Ishikawa (cell line): Measurements from ENCODE around the gene OR5M10.

Experiments
- CEBPB ChIP-seq: IDR thresholded peaks from 2 replicates; pipeline ENCODE4 v1.6.1; 2012
- CREB1 ChIP-seq: IDR thresholded peaks from 2 replicates; pipeline ENCODE4 v1.6.1; 2012; ENCODE audit warnings: low read depth
- EGR1 ChIP-seq: IDR thresholded peaks from 2 replicates; pipeline ENCODE4 v1.6.1; 2012
- EP300 ChIP-seq: IDR thresholded peaks from 2 replicates; pipeline ENCODE4 v1.6.1; 2012; ENCODE audit warnings: borderline replicate concordance
- FOXM1 ChIP-seq: IDR thresholded peaks from 2 replicates; pipeline ENCODE4 v1.6.1; 2012; ENCODE audit warnings: low read depth, borderline replicate concordance
- NFIC ChIP-seq: IDR thresholded peaks from 2 replicates; pipeline ENCODE4 v1.6.1; 2012
- RAD21 ChIP-seq: IDR thresholded peaks from 2 replicates; pipeline ENCODE4 v1.6.1; 2012; ENCODE audit warnings: low read depth
- TAF1 ChIP-seq: IDR thresholded peaks from 2 replicates; pipeline ENCODE4 v1.6.1; 2012; ENCODE audit warnings: low read depth, mild to moderate bottlenecking
- TCF12 ChIP-seq: IDR thresholded peaks from 2 replicates; pipeline ENCODE4 v1.6.1; 2012; ENCODE audit warnings: low read depth
- TEAD4 ChIP-seq: IDR thresholded peaks from 2 replicates; pipeline ENCODE4 v1.6.1; 2012
- YY1 ChIP-seq: IDR thresholded peaks from 2 replicates; pipeline ENCODE4 v1.6.1; 2012; ENCODE audit warnings: low read depth
- ZBTB7A ChIP-seq: IDR thresholded peaks from 2 replicates; pipeline ENCODE4 v1.6.1; 2012; ENCODE audit warnings: low read depth
- TF ChIP-seq, protein P1 (sequence below): IDR thresholded peaks from 2 replicates; pipeline ENCODE4 v1.6.1; 2012; ENCODE audit warnings: low read depth, mild to moderate bottlenecking
- TF ChIP-seq, protein P2 (sequence below): IDR thresholded peaks from 2 replicates; pipeline ENCODE4 v1.6.1; 2012
- TF ChIP-seq, protein P3 (sequence below): IDR thresholded peaks from 2 replicates; pipeline ENCODE4 v1.6.1; 2012

Gene OR5M10

DNA sequence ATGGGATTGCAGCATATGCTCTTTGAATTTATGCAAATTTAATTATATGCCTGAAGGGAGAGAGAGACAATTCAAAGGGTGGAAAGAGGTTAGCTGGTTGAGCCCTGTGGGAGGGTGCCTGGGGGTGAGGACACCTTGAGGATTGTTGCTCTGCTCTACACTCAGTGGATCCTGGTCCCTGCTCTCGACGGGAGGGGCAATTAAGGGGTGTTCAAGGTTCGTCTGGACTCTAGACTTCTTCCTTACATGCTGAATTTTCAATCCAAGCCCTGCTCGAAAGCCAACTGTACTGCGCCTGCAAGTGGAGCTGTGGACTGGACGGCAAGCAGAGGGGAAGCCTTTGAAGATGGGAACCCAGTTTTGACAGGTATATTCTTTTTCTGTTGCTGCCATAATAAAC is 18.9 kb downstream of the OR5M10 start:
- no peak for TF ChIP-seq YY1
- TF ChIP-seq EGR1 = no peak
- TF ChIP-seq RAD21 = no peak
- TF ChIP-seq TAF1 = no peak
- TF ChIP-seq NFIC = no peak

- TF ChIP-seq EGR1 (no peak), TEAD4 (no peak), TCF12 (no peak), YY1 (no peak), ZBTB7A (no peak), RAD21 (no peak)
- TF ChIP-seq, protein P1, sequence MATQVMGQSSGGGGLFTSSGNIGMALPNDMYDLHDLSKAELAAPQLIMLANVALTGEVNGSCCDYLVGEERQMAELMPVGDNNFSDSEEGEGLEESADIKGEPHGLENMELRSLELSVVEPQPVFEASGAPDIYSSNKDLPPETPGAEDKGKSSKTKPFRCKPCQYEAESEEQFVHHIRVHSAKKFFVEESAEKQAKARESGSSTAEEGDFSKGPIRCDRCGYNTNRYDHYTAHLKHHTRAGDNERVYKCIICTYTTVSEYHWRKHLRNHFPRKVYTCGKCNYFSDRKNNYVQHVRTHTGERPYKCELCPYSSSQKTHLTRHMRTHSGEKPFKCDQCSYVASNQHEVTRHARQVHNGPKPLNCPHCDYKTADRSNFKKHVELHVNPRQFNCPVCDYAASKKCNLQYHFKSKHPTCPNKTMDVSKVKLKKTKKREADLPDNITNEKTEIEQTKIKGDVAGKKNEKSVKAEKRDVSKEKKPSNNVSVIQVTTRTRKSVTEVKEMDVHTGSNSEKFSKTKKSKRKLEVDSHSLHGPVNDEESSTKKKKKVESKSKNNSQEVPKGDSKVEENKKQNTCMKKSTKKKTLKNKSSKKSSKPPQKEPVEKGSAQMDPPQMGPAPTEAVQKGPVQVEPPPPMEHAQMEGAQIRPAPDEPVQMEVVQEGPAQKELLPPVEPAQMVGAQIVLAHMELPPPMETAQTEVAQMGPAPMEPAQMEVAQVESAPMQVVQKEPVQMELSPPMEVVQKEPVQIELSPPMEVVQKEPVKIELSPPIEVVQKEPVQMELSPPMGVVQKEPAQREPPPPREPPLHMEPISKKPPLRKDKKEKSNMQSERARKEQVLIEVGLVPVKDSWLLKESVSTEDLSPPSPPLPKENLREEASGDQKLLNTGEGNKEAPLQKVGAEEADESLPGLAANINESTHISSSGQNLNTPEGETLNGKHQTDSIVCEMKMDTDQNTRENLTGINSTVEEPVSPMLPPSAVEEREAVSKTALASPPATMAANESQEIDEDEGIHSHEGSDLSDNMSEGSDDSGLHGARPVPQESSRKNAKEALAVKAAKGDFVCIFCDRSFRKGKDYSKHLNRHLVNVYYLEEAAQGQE = no peak
Measured at GRCh38 chr11:56545531-56545930, 32.0 kb downstream of the OR5M10 start.

- no peak for TF ChIP-seq TEAD4
- no peak for TF ChIP-seq NFIC
- TF ChIP-seq ZBTB7A = no peak
- TF ChIP-seq, protein P2, sequence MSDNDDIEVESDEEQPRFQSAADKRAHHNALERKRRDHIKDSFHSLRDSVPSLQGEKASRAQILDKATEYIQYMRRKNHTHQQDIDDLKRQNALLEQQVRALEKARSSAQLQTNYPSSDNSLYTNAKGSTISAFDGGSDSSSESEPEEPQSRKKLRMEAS = no peak
Measured at GRCh38 chr11:56543739-56544138, 33.8 kb downstream of the OR5M10 start.

- no peak for TF ChIP-seq TEAD4
- TF ChIP-seq, protein P2 = no peak
- no peak for TF ChIP-seq ZBTB7A
- TF ChIP-seq, protein P3, sequence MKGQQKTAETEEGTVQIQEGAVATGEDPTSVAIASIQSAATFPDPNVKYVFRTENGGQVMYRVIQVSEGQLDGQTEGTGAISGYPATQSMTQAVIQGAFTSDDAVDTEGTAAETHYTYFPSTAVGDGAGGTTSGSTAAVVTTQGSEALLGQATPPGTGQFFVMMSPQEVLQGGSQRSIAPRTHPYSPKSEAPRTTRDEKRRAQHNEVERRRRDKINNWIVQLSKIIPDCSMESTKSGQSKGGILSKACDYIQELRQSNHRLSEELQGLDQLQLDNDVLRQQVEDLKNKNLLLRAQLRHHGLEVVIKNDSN = no peak
- TF ChIP-seq EP300 = no peak
- TF ChIP-seq TAF1 = no peak
- TF ChIP-seq YY1 = no peak
- no peak for TF ChIP-seq RAD21
- TF ChIP-seq CEBPB = no peak
- TF ChIP-seq, protein P1 = no peak
- no peak for TF ChIP-seq CREB1
- no peak for TF ChIP-seq EGR1
- TF ChIP-seq NFIC = no peak
- no peak for TF ChIP-seq TCF12
- no peak for TF ChIP-seq FOXM1
Measured at GRCh38 chr11:56543157-56543556, 34.4 kb downstream of the OR5M10 start, which contains the start of gene OR5M11. Gene OR5M11, minus strand, starts transcription at chr11:56543257. Its CDS starts 0 bp downstream, at chr11:56543257.

DNA sequence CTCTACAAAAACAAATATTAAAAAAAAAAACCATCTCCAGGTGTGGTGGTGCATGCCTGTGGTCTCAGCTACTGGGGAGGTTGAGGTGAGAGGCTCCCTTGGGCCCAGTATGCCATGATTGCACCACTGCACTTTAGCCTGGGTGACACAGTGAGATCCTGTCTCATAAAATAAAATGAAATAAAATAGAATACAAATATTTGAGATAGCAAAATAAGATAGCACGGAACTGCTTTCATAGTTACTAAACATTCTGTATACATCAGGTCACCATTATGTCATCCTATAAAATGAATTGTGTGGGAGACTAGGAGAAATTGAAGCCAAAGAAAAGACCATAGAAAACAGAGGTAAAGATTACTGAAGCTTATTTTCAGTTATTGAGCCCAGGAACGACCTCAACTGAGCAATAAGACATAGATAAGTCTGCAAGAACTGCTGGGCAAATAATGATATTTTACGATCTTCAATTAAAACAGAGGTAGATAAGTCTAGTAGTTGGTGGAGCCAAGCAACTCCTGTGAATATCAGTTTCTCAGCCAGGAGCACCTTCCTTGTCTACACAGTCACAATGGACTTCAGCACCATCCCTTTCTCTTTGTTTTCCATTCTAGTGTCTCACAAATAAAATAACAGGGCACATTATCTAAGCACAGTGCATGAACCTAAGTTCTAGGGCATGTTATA is 44.3 kb downstream of the OR5M10 start:
- no peak for TF ChIP-seq TCF12
- TF ChIP-seq CREB1 = no peak
- TF ChIP-seq, protein P3 = no peak

DNA sequence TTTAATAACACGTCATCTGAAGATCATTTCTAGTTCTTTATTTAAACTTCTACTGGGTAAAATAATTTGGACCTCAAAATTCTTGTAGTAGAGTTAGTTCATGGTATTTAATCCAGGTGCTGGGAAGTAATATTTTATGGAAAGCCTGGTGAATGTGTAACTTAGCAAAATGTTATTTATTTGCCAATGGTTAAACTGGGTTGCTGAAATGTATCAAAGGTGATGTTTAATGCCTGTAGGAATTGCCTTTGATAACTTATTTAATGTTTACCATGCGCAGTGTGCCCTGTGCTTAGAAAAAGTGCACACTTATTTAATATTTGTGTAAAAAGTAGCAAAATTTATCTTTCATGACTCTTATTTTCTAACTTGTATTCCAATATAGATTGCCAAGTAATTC is 45.7 kb downstream of the OR5M10 start:
- TF ChIP-seq, protein P2 = no peak
- TF ChIP-seq ZBTB7A (no peak), CREB1 (no peak), RAD21 (no peak), YY1 (no peak), TAF1 (no peak), CEBPB (no peak), TEAD4 (no peak), TCF12 (no peak), EGR1 (no peak), NFIC (no peak), EP300 (no peak), FOXM1 (no peak)
- TF ChIP-seq, protein P3 = no peak
- TF ChIP-seq, protein P1 = no peak
